Sigmoid colon (tissue), 4 donors: ENCODE measurements around the gene FNDC8.

Experiments used
- CTCF ChIP-seq, 4 experiments: fragments of 450-650 bp in 3 of 4; fragments of 200-600 bp in 1 of 4; IDR thresholded peaks; one replicate each; pipeline ENCODE4 v1.5.1; 2016 to 2019; ENCODE audit warnings: antibody characterized with exemption in 4 of 4, mild to moderate bottlenecking in 3 of 4, moderate library complexity in 2 of 4
- EP300 ChIP-seq, 4 donors: sonication (generic); formaldehyde crosslinking; IDR thresholded peaks; one replicate each; pipeline ENCODE4 v1.6.1; 2017; ENCODE audit warnings: antibody characterized with exemption in 4 of 4
- POLR2A ChIP-seq, 2 donors: fragments of 450-650 bp; IDR thresholded peaks; one replicate each; pipeline ENCODE4 v1.6.1; 2016; ENCODE audit warnings: antibody characterized with exemption in 2 of 2, mild to moderate bottlenecking in 2 of 2, moderate library complexity in 2 of 2
- POLR2AphosphoS5 ChIP-seq, 4 donors: sonication (generic); formaldehyde crosslinking; IDR thresholded peaks; one replicate each; pipeline ENCODE4 v1.6.1; 2017; ENCODE audit warnings: antibody characterized with exemption in 4 of 4

- TF ChIP-seq CTCF (IDR thresholded peaks at IDR 0.05), result no peak
- no peak for TF ChIP-seq POLR2AphosphoS5 (IDR thresholded peaks at IDR 0.05)
- TF ChIP-seq EP300 (IDR thresholded peaks at IDR 0.05), result no peak
- no peak for TF ChIP-seq POLR2A (IDR thresholded peaks at IDR 0.05)
These were observed 33.6 kb upstream of the FNDC8 start for GRCh38 chr17:35087731-35088355.
